NCI-H526 treated with DMSO at 0.1 percent for 48 hours (cell line): ENCODE measurements around the gene CD320.
"Not testable (repeated sequence)": the region's sequence is repeated elsewhere in the genome, so short reads cannot be mapped to it uniquely, and the experiment has no call there.

Experiments
- DNase-seq: peaks from one replicate; lab custom pipeline; 2025; lab: John Stamatoyannopoulos, UW

The CD320 gene

GRCh38 chr19:8307965-8308866 lies at the start of gene CD320:
Gene CD320, minus strand, starts transcription at chr19:8308358. Its CDS starts 68 bp downstream, at chr19:8308290.
- peak; percentile 84 for DNase-seq

DNA sequence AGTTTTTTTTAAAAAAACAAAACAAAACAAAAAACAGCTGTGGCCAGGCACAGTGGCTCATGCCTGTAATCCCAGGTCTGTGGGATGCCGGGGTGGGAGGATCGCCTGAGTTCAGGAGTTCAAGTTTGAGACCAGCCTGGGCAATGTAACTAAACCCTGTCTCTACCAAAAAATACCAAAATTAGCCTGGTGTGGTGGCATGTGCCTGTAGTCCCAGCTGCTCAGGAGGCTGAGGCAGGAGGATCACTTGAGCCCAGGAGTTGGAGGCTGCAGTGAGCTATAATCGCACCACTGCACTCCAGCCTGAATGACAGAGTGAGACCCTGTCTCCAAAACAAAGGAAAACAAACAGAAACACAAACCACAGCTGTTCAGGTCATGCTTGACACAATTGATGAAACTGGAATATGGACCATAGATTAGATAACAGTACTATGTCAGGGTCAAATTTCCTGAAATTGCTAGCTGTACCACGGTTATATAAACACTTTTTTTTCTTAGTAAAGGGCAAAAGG lies 48.9 kb upstream of the CD320 start:
- no peak for DNase-seq

GRCh38 chr19:8355631-8356402 lies 47.7 kb upstream of the CD320 start:
- no peak for DNase-seq

GRCh38 chr19:8352845-8353244 lies 44.7 kb upstream of the CD320 start:
- not testable (repeated sequence) for DNase-seq

DNA sequence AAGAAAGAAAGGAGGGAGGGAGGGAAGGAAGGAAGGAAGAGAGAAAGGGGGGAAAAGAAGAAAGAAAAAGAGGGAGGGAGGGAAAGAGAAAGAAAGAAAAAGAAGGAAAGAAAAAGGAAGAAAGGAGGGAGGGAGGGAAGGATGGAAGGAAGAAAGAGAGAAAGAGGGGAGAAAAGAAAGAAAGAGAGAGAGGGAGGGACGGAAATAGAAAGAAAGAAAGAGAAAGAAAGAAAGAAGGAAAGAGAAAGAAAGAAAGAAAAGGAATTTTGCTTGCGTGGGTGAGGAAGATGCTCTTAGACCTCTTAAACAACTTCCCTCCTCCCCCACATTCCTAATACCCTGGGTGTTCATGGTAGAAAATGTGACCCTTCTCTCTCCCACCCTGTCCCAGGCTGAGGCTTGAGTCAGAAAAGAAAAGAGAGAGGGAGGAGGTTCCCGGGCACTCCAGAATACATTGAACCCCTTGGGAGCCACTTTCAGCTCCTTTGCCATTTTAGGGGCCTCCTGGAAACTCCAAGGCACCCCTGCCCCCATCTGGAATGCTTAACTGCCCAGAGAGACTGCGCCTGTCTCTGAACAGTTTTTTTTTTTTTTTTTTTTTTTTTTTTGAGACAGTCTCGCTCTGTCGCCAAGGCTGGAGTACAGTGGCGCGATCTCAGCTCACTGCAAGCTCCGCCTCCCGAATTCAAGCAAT lies 44.1 kb upstream of the CD320 start:
- no peak for DNase-seq

DNA sequence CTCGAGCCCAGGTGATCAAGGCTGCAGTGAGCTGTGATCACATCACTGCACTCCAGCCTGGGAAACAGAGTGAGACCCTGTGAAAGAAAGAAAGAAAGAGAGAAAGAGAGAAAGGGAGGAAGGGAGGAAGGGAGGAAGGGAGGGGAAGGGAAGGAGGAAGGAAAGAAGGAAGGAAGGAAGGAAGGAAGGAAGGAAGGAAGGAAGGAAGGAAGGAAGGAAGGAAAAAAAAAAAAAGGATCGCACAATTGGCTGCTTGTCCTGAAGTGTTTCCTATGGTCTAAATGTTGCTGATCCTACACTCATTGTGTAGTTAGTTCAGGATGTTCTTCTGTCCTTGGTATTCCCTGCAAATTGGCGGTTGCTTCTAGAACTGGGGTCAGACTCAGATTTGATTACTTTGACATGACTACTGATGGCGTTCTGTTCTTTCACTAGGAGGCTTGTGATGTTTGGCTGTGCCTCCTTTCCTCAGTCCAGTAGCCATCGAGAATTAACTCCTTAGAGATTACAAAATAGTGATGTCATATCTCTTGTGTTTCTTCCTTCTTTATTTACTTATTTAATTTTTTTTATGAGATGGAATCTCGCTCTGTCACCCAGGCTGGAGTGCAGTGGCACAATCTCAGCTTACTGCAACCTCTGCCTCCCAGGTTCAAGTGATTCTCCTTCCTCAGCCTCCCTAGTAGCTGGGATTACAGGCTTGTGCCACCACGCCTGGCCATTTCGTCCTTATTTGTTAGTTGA lies 41.6 kb upstream of the CD320 start:
- DNase-seq: not testable (repeated sequence)

DNA sequence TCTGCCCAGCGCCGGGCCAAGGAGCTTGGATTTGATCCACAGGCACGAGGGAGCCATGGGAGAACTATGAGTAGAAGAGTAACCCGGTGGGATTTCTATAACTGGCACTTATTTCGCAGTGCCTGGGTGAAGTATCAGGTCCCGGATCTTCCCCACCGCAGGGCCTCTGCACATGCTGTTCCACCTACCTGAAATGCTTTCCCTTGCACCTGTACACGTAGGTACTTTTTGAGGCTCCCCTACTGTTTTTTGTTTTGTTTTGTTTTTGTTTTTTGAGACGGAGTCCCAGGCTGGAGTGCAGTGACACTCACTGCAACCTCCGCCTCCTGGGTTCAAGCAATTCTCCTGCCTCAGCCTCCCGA lies 35.3 kb upstream of the CD320 start:
- no peak for DNase-seq

- peak; percentile 77 for DNase-seq
These were observed 34.7 kb upstream of the CD320 start, which contains the start of gene KANK3 for GRCh38 chr19:8342684-8343482. Gene KANK3, minus strand, starts transcription at chr19:8343262. Its CDS starts 5,434 bp downstream, at chr19:8337828.

GRCh38 chr19:8342316-8342683 lies 34.1 kb upstream of the CD320 start:
- no peak for DNase-seq

DNA sequence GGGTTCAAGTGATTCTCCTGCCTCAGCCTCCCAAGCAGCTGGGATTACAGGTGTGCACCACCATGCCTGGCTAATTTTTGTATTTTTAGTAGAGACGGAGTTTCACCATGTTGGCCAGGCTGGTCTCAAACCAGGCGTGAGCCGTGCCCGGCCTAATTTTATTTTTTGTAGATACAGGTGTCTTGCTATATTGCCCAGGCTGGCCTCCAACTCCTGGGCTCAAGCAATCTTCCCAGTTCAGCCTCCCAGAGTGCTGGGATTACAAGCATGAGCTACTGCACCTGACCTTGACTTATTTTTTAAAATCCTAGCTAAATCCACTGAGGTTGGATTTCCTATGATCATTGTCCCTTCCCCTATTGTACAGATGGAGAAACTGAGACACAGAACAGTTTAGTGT lies 33.3 kb upstream of the CD320 start:
- not testable (repeated sequence) for DNase-seq

DNA sequence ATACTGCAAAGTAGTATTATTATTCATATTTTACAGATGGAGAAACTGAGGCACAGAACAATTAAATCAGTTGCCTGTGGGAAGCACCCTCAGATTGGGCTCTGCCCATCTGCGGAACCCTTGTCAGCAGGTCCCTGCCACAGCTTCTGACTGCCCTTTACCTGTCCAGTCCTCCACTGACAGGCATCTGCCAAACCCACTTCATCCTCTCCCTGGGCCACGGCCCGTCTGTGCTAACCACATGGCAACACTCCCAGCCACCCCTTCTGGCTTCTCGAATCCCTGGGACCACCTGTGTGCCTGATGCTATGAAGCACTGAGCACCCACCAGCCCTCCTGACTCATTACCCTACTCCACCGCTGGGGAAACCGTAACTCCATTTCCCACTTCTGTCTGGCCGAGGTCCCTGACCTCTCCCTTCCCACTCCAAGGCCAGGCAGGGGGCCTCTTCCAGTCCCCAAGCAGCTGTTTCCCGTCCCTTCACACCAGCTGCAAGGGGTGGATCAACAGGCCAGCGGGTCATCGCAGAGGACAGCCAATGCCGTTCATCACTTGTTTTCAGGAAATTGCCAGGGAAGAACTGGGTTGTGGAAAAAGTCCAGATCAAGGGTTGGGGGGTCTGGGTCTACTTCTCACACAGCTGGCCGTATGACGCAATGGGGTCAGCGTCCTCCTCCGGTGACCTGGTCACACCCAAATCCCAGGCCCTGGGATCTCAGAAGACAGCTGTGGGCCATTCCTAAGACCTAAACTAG lies 32.4 kb upstream of the CD320 start:
- DNase-seq: no peak

DNA sequence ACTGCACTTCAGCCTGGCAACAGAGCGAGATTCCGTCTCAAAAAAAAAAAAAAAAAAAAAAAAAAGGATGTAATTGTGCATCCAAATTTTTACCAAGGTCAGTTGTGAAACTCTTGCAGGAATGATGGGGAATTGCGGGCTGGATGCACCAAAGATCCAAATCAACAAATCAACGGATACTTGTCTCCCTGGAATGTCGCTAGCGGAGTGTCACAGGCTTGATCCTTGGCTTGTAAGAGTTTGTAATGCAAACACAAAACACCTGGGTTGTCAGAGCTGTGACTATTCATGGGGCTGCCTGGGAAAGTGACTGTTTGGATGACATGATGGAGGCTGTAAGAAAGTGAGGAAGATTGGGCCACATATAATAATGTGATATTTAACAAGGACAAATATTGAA lies 30.7 kb upstream of the CD320 start:
- DNase-seq: no peak

- no peak for DNase-seq
These were observed 29.6 kb upstream of the CD320 start for GRCh38 chr19:8337728-8338127.

- no peak for DNase-seq
These were observed 28.5 kb upstream of the CD320 start for GRCh38 chr19:8336660-8337059.

DNA sequence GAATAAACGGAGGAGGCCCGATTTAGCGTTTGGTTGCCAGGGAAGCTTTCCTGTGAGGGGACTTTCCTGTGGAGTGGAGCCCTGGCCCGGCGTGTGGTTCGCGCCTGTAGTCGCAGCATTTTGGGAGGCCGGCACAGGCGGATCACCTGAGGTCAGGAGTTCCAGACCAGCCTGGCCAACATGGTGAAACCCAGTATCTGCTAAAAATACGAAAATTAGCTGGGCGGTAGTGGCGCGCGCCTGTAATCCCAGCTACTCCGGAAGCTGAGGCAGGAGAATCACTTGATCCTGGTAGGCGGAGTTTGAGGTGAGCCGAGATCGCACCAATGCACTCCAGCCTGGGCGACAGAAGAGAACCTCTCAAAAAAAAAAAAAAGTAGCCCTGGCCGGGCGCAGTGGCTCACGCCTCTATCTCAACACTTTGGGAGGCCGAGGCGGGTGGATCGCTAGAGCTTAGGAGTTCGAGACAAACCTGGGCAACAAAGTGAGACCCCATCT lies 28.0 kb upstream of the CD320 start:
- no peak for DNase-seq

- no peak for DNase-seq
These were observed 27.3 kb upstream of the CD320 start for GRCh38 chr19:8335343-8336071.

DNA sequence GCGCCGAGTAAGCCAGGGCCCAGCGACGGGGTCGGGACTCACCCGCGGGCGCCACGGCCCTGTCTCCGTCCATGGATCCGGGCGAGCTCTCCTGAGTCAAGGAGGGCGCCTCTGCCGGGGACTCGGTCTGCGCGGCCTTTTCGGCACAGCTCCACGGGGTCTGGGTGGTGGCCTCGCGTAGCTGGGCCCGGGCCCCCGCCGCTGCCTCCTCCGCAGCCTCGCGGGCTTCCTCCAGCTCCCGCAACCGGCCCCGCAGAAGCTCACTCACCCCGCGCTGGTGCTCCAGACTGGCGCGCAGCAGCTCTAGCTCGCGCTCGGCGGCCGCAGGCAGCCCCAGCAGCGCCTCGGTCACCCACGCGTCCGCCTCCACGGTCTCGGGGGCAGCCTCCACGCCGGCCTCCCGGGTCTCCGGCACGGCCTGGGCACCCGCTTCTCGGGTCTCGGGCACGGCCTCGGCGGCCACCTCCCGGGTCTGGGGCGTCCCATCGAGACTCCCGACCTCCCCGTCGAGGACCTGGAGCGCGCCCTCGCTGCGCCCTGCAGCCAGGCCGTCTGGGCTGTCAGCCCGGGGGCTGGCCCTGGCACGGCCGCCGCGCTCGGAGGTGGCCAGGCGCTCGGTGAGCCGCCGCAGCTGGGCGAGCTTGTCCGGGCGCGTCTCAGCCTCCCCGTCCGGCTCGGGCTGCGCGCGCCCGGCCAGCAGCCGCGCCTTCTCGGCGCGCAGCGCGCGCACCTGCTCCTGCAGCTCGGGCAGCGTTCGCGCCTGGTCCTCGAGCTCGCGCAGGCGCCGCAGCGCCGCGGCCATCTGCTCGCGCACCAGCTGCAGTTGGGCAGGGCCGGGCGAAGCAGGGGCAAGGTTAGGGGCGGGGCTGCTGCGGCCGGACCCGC lies 26.5 kb upstream of the CD320 start:
- peak; percentile 60 for DNase-seq
